Endothelial cell of umbilical vein (primary cell): ENCODE data around the gene SEMA7A. TPM values are rescaled to one million over a fixed set of nuclear protein-coding genes. Genes with fewer than 3 reads are reported as not detected.

Experiments
- BruUV-seq: library from RNA; stranded (reverse); fragments of 400-500 nt; replicated peaks from 2 replicates; lab custom pipeline; 2021; lab: Mats Ljungman, UMichigan
- CTCF ChIA-PET: fragments of 300-600, 350-600 bp; sonication (Branson Sonifier 250); formaldehyde crosslinking; loops from one replicate; lab custom pipeline; 2021; ENCODE audit warnings: antibody characterized with exemption, inconsistent platforms; lab: Charles Lee
- POLR2A ChIA-PET: fragments of 300-600, 350-600 bp; sonication (Branson Sonifier 250); formaldehyde crosslinking; loops from one replicate; lab custom pipeline; 2021; ENCODE audit warnings: antibody characterized with exemption, inconsistent platforms; lab: Charles Lee
- DNase-seq: peaks from one replicate; pipeline ENCODE4 v3.0.0-alpha.2; 2011; ENCODE audit warnings: low read depth, low spot score
- FAIRE-seq: peaks from 2 replicates; lab custom pipeline; 2011; peaks lifted over from hg19 to GRCh38; lab: Jason Lieb, UNC
- H2AFZ ChIP-seq: 2 replicates; pipeline ENCODE4 v1.6.0; 2012; ENCODE audit warnings: low read depth, low read length, control low read depth, inconsistent platforms
- H3K27ac ChIP-seq: 2 replicates; pipeline ENCODE4 v1.5.1; 2011; ENCODE audit warnings: low read depth, mild to moderate bottlenecking, control low read depth, low read length, moderate library complexity; ENCODE audit not compliant: insufficient read depth
- H3K27me3 ChIP-seq, 2 experiments: 2 replicates each; pipeline versions ENCODE4 v1.6.0 to v1.6.1; 2011; ENCODE audit warnings: low read length in 2 of 2, mixed read lengths in 1 of 2; ENCODE audit not compliant: control insufficient read depth in 2 of 2, insufficient read depth in 2 of 2
- H3K36me3 ChIP-seq, 2 experiments: 2 replicates in 1 of 2; 3 replicates in 1 of 2; pipeline ENCODE4 v1.5.1; 2011; ENCODE audit warnings: low read length in 2 of 2, mild to moderate bottlenecking in 1 of 2, moderate library complexity in 1 of 2; ENCODE audit not compliant: control insufficient read depth in 2 of 2, insufficient read depth in 2 of 2; ENCODE audit errors: extremely low read depth in 1 of 2
- H3K4me1 ChIP-seq: 3 replicates; pipeline ENCODE4 v1.5.1; 2011; ENCODE audit warnings: mild to moderate bottlenecking, low read length; ENCODE audit not compliant: control insufficient read depth, insufficient read depth; ENCODE audit errors: extremely low read depth
- H3K4me2 ChIP-seq: 2 replicates; pipeline ENCODE4 v1.6.1; 2011; ENCODE audit warnings: low read length, control low read depth, mixed read lengths; ENCODE audit not compliant: insufficient read depth
- H3K4me3 ChIP-seq, 3 experiments: fragments of 200-600 bp in 1 of 3; sonication (generic), shearing (Covaris generic) in 1 of 3; replicated peaks in 1 of 3; 2 replicates each; pipeline ENCODE4 v1.5.1; 2011 to 2016; ENCODE audit warnings: control low read depth in 3 of 3, low read length in 3 of 3, mild to moderate bottlenecking in 2 of 3, inconsistent platforms in 1 of 3, low read depth in 1 of 3, moderate library complexity in 1 of 3; ENCODE audit not compliant: insufficient read depth in 1 of 3
- H3K79me2 ChIP-seq: 2 replicates; pipeline ENCODE4 v1.6.0; 2012; ENCODE audit warnings: low read length, inconsistent platforms; ENCODE audit not compliant: control insufficient read depth, insufficient read depth
- H3K9ac ChIP-seq: replicated peaks from 2 replicates; pipeline ENCODE3; 2011; ENCODE audit warnings: low read length, control low read depth; ENCODE audit not compliant: insufficient read depth; ENCODE audit errors: extremely low read depth
- H3K9me1 ChIP-seq: replicated peaks from 3 replicates; pipeline ENCODE4 v1.6.0; 2011; ENCODE audit warnings: mild to moderate bottlenecking, low read length; ENCODE audit not compliant: control insufficient read depth, insufficient read depth; ENCODE audit errors: extremely low read depth
- H3K9me3 ChIP-seq: replicated peaks from 2 replicates; pipeline ENCODE4 v1.5.1; 2012; ENCODE audit warnings: low read length, inconsistent platforms; ENCODE audit not compliant: control insufficient read depth, insufficient read depth
- H4K20me1 ChIP-seq: replicated peaks from 2 replicates; pipeline ENCODE3; 2011; ENCODE audit warnings: mild to moderate bottlenecking, low read length; ENCODE audit not compliant: control insufficient read depth, insufficient read depth; ENCODE audit errors: extremely low read depth
- EZH2 ChIP-seq: IDR thresholded peaks from 2 replicates; pipeline ENCODE4 v1.6.1; 2012; ENCODE audit warnings: borderline replicate concordance, low read depth, mild to moderate bottlenecking, moderate library complexity, low read length, inconsistent platforms; ENCODE audit not compliant: severe bottlenecking
- FOS ChIP-seq: IDR thresholded peaks from 2 replicates; pipeline ENCODE4 v1.6.1; 2011; ENCODE audit warnings: mild to moderate bottlenecking, low read length, moderate library complexity, borderline replicate concordance; ENCODE audit not compliant: insufficient read depth
- GATA2 ChIP-seq: IDR thresholded peaks from 2 replicates; pipeline ENCODE4 v1.7.0; 2011; ENCODE audit warnings: low read depth, mild to moderate bottlenecking, moderate library complexity, mixed read lengths, low read length; ENCODE audit not compliant: insufficient read length, insufficient read depth
- MAX ChIP-seq: IDR thresholded peaks from 2 replicates; pipeline ENCODE4 v1.6.1; 2011; ENCODE audit not compliant: insufficient read depth, insufficient read length
- MYC ChIP-seq: IDR thresholded peaks from one replicate; pipeline ENCODE4 v1.6.1; 2011; ENCODE audit warnings: mild to moderate bottlenecking, low read depth, low read length
- POLR2A ChIP-seq: IDR thresholded peaks from 2 replicates; pipeline ENCODE4 v1.6.1; 2012; ENCODE audit warnings: low read depth, mild to moderate bottlenecking, control low read depth, low read length
- POLR2AphosphoS5 ChIP-seq: IDR thresholded peaks from 2 replicates; pipeline ENCODE4 v1.6.1; 2012; ENCODE audit warnings: low read depth, mild to moderate bottlenecking, control low read depth, low read length, moderate library complexity; ENCODE audit not compliant: insufficient read depth
- dilution Hi-C: fragments of 300-500 bp; cut with MboI; formaldehyde crosslinking; loops from one replicate; pipeline ENCODE4 v1.15.0; 2019; ENCODE audit warnings: low sequenced_read_pairs; ENCODE audit not compliant: extremely low pct_ligation_motif_present
- intact Hi-C: fragments of 100-400 bp; cut with micrococcal nuclease; formaldehyde crosslinking; loops from one replicate; pipeline ENCODE4 v1.10.0; 2022
- polyA plus RNA-seq, 4 experiments: library from polyadenylated mRNA; depleted of rRNA in 3 of 4; stranded (reverse) in 3 of 4; unstranded in 1 of 4; fragments of >200 nt; gene quantifications; 2 replicates each; pipeline versions ENCODE4 v1.2.1 to v1.2.3, GENCODE V29; 2011 to 2012; ENCODE audit warnings: missing spikeins in 1 of 4
- total RNA-seq: library from RNA; stranded (reverse); gene quantifications from 2 replicates; pipeline ENCODE4 v1.2.3, GENCODE V29; 2021

The SEMA7A gene
- total and polyA plus RNA-seq, 2 donors (not counting 3 experiments of a cell fraction or from before 2014, with no cell fraction given), result 1.7 to 2.0 TPM

GRCh38 chr15:74428442-74428787, 5.3 kb downstream of the SEMA7A start:
- no peak for TF ChIP-seq MAX
- Histone ChIP-seq H3K9me1 (no peaks in the 10 kb centered on the region), H3K4me1 (no peaks in the 10 kb centered on the region), H3K27ac (no peak overlapping the region), H3K79me2 (no peaks in the 10 kb centered on the region), H3K27me3 (peaks cover 26 to 29% of the 10 kb centered on the region in 2 experiments), H4K20me1 (no peaks in the 10 kb centered on the region), H3K9me3 (no peaks in the 10 kb centered on the region), H3K4me3 (no peak overlapping the region), H3K4me2 (no peak overlapping the region), H3K9ac (no peak overlapping the region), H2AFZ (no peak overlapping the region), H3K36me3 (no peaks in the 10 kb centered on the region)
- intact Hi-C loops, result no loop called here
- DNase-seq (no peak), FAIRE-seq (no peak)
- no TSS peak for BruUV-seq
- dilution Hi-C loops, result no loop called here
- CTCF ChIA-PET, result interaction anchor here (1.8 kb wide), 1 partner anchor 46 kb away, joined by 6 read pairs; no protein-coding TSS in a partner anchor
- POLR2A ChIA-PET, result no interaction called here

DNA sequence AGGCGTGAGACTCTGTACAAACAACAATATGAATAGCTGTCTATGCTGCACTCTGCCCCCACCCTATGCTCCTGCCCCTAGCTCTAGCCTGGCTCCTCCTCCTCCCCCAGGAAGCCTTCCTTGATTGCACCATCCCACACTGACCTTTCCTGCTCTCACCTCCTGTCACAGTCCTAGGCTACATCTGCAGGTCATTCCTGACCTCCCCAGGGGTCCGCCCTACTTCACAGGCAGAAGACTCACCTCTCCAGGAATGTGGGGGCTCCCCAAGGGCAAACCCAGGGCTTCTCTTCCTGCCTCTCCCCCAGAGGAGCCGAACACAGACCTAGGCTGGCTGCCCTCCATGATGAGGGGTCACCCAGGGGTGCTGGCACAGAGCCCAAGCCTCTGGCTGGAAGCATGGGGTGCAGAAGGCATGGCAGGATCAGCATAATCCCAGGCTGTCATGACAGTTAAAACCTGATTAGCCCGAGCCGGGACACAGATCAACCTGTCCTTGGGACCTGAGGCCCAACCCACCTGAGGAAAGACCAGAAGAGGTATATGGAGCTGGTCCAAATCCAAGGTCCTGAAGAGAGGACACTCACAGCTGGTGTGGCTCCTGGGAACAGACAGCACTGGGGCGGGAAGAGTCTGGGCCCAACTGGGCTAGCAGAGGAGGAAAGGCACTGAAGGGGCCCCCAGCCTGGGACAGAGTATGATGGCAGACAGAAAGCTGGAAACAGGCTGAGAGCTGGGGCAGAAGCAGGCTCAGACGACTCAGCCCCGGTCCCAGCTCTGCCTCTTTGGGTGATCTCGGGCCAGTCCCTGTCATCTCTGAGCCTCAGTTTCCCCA, 5.9 kb downstream of the SEMA7A start:
- H3K4me2 ChIP-seq, result no peak overlapping the region
- H2AFZ ChIP-seq, result no peak overlapping the region
- H3K4me1 ChIP-seq, result no peaks in the 10 kb centered on the region
- H3K9me3 ChIP-seq, result no peaks in the 10 kb centered on the region
- no TSS peak for BruUV-seq
- POLR2A ChIA-PET, result no interaction called here
- no peaks in the 10 kb centered on the region for H3K36me3 ChIP-seq
- no peak overlapping the region for H3K27ac ChIP-seq
- intact Hi-C loops (no loop called here), dilution Hi-C loops (no loop called here)
- no peak for TF ChIP-seq POLR2AphosphoS5
- TF ChIP-seq FOS, result no peak
- TF ChIP-seq MYC, result no peak
- no peak for TF ChIP-seq POLR2A
- TF ChIP-seq EZH2, result no peak
- TF ChIP-seq GATA2, result no peak
- H3K4me3 ChIP-seq, result no peak overlapping the region
- no peak overlapping the region for H3K9ac ChIP-seq
- H4K20me1 ChIP-seq, result no peaks in the 10 kb centered on the region
- no peaks in the 10 kb centered on the region for H3K9me1 ChIP-seq
- H3K27me3 ChIP-seq, result peaks cover 24 to 26% of the 10 kb centered on the region in 2 experiments
- no peak for DNase-seq
- no peak for FAIRE-seq
- CTCF ChIA-PET, result interaction anchor here (1.8 kb wide), 1 partner anchor 45 kb away, joined by 6 read pairs; no protein-coding TSS in a partner anchor
- no peaks in the 10 kb centered on the region for H3K79me2 ChIP-seq
